Panc1 (cell line): ENCODE results near the gene ANK3.

Source experiments
- CTCF ChIP-seq: fragments of 450-650 bp; IDR thresholded peaks from 2 replicates; pipeline ENCODE4 v1.5.1; 2017; ENCODE audit warnings: mild to moderate bottlenecking
- POLR2AphosphoS5 ChIP-seq: IDR thresholded peaks from 2 replicates; pipeline ENCODE4 v1.6.1; 2012; ENCODE audit warnings: mild to moderate bottlenecking, low read depth, low read length, moderate library complexity
- REST ChIP-seq, 2 experiments: IDR thresholded peaks; 2 replicates each; pipeline ENCODE4 v1.6.1; 2011 to 2012; ENCODE audit warnings: low read depth in 2 of 2, control low read depth in 1 of 2, low read length in 1 of 2, mild to moderate bottlenecking in 1 of 2, moderate library complexity in 1 of 2; ENCODE audit not compliant: insufficient read depth in 1 of 2
- SIN3A ChIP-seq: IDR thresholded peaks from 2 replicates; pipeline ENCODE4 v1.6.1; 2012; ENCODE audit warnings: low read depth, mild to moderate bottlenecking, low read length, moderate library complexity, borderline replicate concordance; ENCODE audit not compliant: insufficient read depth
- TCF7L2 ChIP-seq: IDR thresholded peaks from 2 replicates; pipeline ENCODE4 v1.6.1; 2011; ENCODE audit warnings: mild to moderate bottlenecking, low read depth, low read length, inconsistent platforms

- TF ChIP-seq CTCF: no peak
- TF ChIP-seq POLR2AphosphoS5: no peak
- no peak for TF ChIP-seq SIN3A
- no peak for TF ChIP-seq REST (IDR thresholded peaks at IDR 0.05; ENCODE audit: insufficient read depth in 1 of 2, low read depth in 2 of 2, low read length in 1 of 2)
- TF ChIP-seq TCF7L2: no peak
These were observed 246.9 kb downstream of the ANK3 start for GRCh38 chr10:60142736-60143135.
